H1 (cell line): ENCODE measurements around the gene EPHA6. TPM values are rescaled to one million over a fixed set of nuclear protein-coding genes. Genes with fewer than 3 reads are reported as not detected.
A peak's percentile ranks its signal among the peaks of the same experiment; 100 is the strongest.

Source experiments
- CTCF ChIA-PET: fragments of 300-600 bp; sonication (Branson Sonifier 250); formaldehyde crosslinking; loops from one replicate; lab custom pipeline; 2021; ENCODE audit not compliant: partially characterized antibody; lab: Charles Lee
- POLR2A ChIA-PET: fragments of 300-600 bp; sonication (Branson Sonifier 250); formaldehyde crosslinking; loops from one replicate; lab custom pipeline; 2021; ENCODE audit warnings: inconsistent platforms; ENCODE audit not compliant: partially characterized antibody; lab: Charles Lee
- DNase-seq, 2 experiments: peaks; one replicate each; pipeline versions ENCODE4 v3.0.0 to v3.0.0-alpha.2; 2010 to 2022; ENCODE audit warnings: low spot score in 2 of 2, low read depth in 1 of 2, mixed read lengths in 1 of 2
- FAIRE-seq: peaks from 2 replicates; lab custom pipeline; 2011; peaks lifted over from hg19 to GRCh38; lab: Jason Lieb, UNC
- H2AFZ ChIP-seq: 2 replicates; pipeline ENCODE4 v1.8.1; 2012; ENCODE audit warnings: low read length, inconsistent platforms
- H2AK5ac ChIP-seq: 2 replicates; pipeline ENCODE4 v1.6.1; 2013; ENCODE audit warnings: low read depth, low read length
- H2BK120ac ChIP-seq: replicated peaks from 2 replicates; pipeline ENCODE3; 2013; ENCODE audit warnings: low read depth, low read length, inconsistent platforms
- H2BK12ac ChIP-seq: 2 replicates; pipeline ENCODE4 v1.6.1; 2013; ENCODE audit warnings: low read depth, low read length
- H2BK15ac ChIP-seq: 2 replicates; pipeline ENCODE4 v1.6.1; 2013; ENCODE audit warnings: low read length
- H2BK20ac ChIP-seq: 2 replicates; pipeline ENCODE4 v1.6.1; 2013; ENCODE audit warnings: low read length
- H2BK5ac ChIP-seq: 2 replicates; pipeline ENCODE4 v1.6.1; 2013; ENCODE audit warnings: low read depth, low read length
- H3K14ac ChIP-seq: 2 replicates; pipeline ENCODE4 v1.6.1; 2013; ENCODE audit warnings: inconsistent platforms; ENCODE audit not compliant: insufficient read length
- H3K18ac ChIP-seq: 2 replicates; pipeline ENCODE4 v1.6.1; 2013; ENCODE audit warnings: low read length; ENCODE audit errors: extremely low read depth
- H3K23ac ChIP-seq: 2 replicates; pipeline ENCODE4 v1.6.1; 2013; ENCODE audit warnings: inconsistent platforms; ENCODE audit not compliant: insufficient read length
- H3K23me2 ChIP-seq: 2 replicates; pipeline ENCODE4 v1.6.1; 2013; ENCODE audit warnings: low read depth, low read length
- H3K27ac ChIP-seq: 2 replicates; pipeline ENCODE4 v1.6.1; 2011; ENCODE audit warnings: low read depth, low read length, inconsistent platforms
- H3K27me3 ChIP-seq, 4 experiments: replicated peaks in 1 of 4; 1 replicate in 1 of 4; 2 replicates in 3 of 4; pipeline versions ENCODE4 v1.6.1 to v1.8.1; 2011 to 2013; ENCODE audit warnings: low read length in 3 of 4, mild to moderate bottlenecking in 3 of 4, inconsistent platforms in 2 of 4, mixed read lengths in 2 of 4, moderate library complexity in 1 of 4; ENCODE audit not compliant: control insufficient read depth in 3 of 4, insufficient read depth in 3 of 4; ENCODE audit errors: extremely low read depth in 1 of 4
- H3K36me3 ChIP-seq, 4 experiments: 2 replicates each; pipeline versions ENCODE4 v1.6.1 to v1.8.1; 2011 to 2013; ENCODE audit warnings: mild to moderate bottlenecking in 4 of 4, low read length in 3 of 4, moderate library complexity in 2 of 4, control low read depth in 1 of 4, inconsistent platforms in 1 of 4; ENCODE audit not compliant: insufficient read depth in 4 of 4, control insufficient read depth in 2 of 4
- H3K4ac ChIP-seq: replicated peaks from 2 replicates; pipeline ENCODE3; 2013; ENCODE audit warnings: low read length, low read depth, mixed read lengths, inconsistent platforms; ENCODE audit not compliant: insufficient read length
- H3K4me1 ChIP-seq, 4 experiments: replicated peaks in 1 of 4; 1 replicate in 1 of 4; 2 replicates in 3 of 4; pipeline versions ENCODE4 v1.6.1 to v1.8.1; 2011 to 2013; ENCODE audit warnings: low read length in 3 of 4, inconsistent platforms in 2 of 4, mixed read lengths in 1 of 4; ENCODE audit not compliant: insufficient read depth in 4 of 4, control insufficient read depth in 3 of 4
- H3K4me2 ChIP-seq, 2 experiments: 2 replicates each; pipeline versions ENCODE4 v1.6.1 to v1.8.1; 2011 to 2013; ENCODE audit warnings: low read depth in 2 of 2, low read length in 2 of 2, control low read depth in 1 of 2, inconsistent platforms in 1 of 2, mild to moderate bottlenecking in 1 of 2; ENCODE audit not compliant: insufficient read depth in 1 of 2
- H3K4me3 ChIP-seq, 4 experiments: fragments of 200-600, 300-600 bp in 1 of 4; sonication (generic), shearing (Covaris generic), sonication (Bioruptor Twin) in 1 of 4; 2 replicates each; pipeline versions ENCODE4 v1.5.1 to v1.8.1; 2011 to 2016; ENCODE audit warnings: low read length in 4 of 4, low read depth in 3 of 4, control low read depth in 2 of 4, inconsistent platforms in 2 of 4, mild to moderate bottlenecking in 2 of 4, mixed read lengths in 1 of 4, moderate library complexity in 1 of 4; ENCODE audit not compliant: insufficient read depth in 2 of 4; ENCODE audit errors: extremely low read depth in 1 of 4
- H3K56ac ChIP-seq: replicated peaks from 2 replicates; pipeline ENCODE3; 2013; ENCODE audit warnings: low read depth, mild to moderate bottlenecking, mixed read lengths, low read length, inconsistent platforms; ENCODE audit not compliant: insufficient read length
- H3K79me1 ChIP-seq: 2 replicates; pipeline ENCODE4 v1.6.1; 2013; ENCODE audit warnings: low read depth, low read length, control low read depth
- H3K79me2 ChIP-seq, 2 experiments: 2 replicates each; pipeline versions ENCODE4 v1.6.1 to v1.8.1; 2012 to 2013; ENCODE audit warnings: low read length in 2 of 2, mild to moderate bottlenecking in 2 of 2, inconsistent platforms in 1 of 2; ENCODE audit not compliant: insufficient read depth in 2 of 2, control insufficient read depth in 1 of 2
- H3K9ac ChIP-seq, 4 experiments: replicated peaks in 1 of 4; 1 replicate in 1 of 4; 2 replicates in 3 of 4; pipeline versions ENCODE4 v1.6.1 to v1.8.1; 2011 to 2013; ENCODE audit warnings: low read depth in 3 of 4, low read length in 3 of 4, control low read depth in 2 of 4, mild to moderate bottlenecking in 2 of 4, moderate library complexity in 2 of 4, inconsistent platforms in 1 of 4; ENCODE audit errors: extremely low read depth in 1 of 4
- H3K9me3 ChIP-seq, 2 experiments: 2 replicates each; pipeline versions ENCODE4 v1.6.1 to v1.8.1; 2012 to 2013; ENCODE audit warnings: mild to moderate bottlenecking in 2 of 2, moderate library complexity in 2 of 2, control low read depth in 1 of 2, inconsistent platforms in 1 of 2, low read depth in 1 of 2, low read length in 1 of 2, mixed read lengths in 1 of 2; ENCODE audit not compliant: insufficient read depth in 2 of 2
- H4K20me1 ChIP-seq, 2 experiments: replicated peaks in 1 of 2; 2 replicates each; pipeline versions ENCODE3 to v1.8.1; 2011 to 2013; ENCODE audit warnings: inconsistent platforms in 2 of 2, low read length in 2 of 2, mild to moderate bottlenecking in 1 of 2; ENCODE audit not compliant: insufficient read depth in 2 of 2, control insufficient read depth in 1 of 2
- H4K5ac ChIP-seq: 2 replicates; pipeline ENCODE4 v1.6.1; 2013; ENCODE audit warnings: low read length, low read depth, mixed read lengths, inconsistent platforms; ENCODE audit not compliant: insufficient read length
- H4K8ac ChIP-seq: 2 replicates; pipeline ENCODE4 v1.8.0; 2013; ENCODE audit warnings: mild to moderate bottlenecking, moderate library complexity, low read length, inconsistent platforms; ENCODE audit not compliant: insufficient read depth; ENCODE audit errors: extremely low read depth
- H4K91ac ChIP-seq: replicated peaks from 2 replicates; pipeline ENCODE3; 2013; ENCODE audit warnings: low read length, mixed read lengths, inconsistent platforms; ENCODE audit not compliant: insufficient read length
- BRCA1 ChIP-seq: IDR thresholded peaks from 2 replicates; pipeline ENCODE4 v1.6.1; 2012; ENCODE audit warnings: low read depth, low read length, improper control_type of control experiment
- CEBPB ChIP-seq: IDR thresholded peaks from 2 replicates; pipeline ENCODE4 v1.6.1; 2012; ENCODE audit warnings: low read depth, low read length
- CREB1 ChIP-seq: IDR thresholded peaks from 2 replicates; pipeline ENCODE4 v1.6.1; 2012; ENCODE audit warnings: inconsistent platforms
- E2F6 ChIP-seq: IDR thresholded peaks from 2 replicates; pipeline ENCODE4 v1.6.1; 2012; ENCODE audit warnings: inconsistent platforms
- EP300 ChIP-seq, 2 experiments: IDR thresholded peaks; 1 replicate in 1 of 2; 2 replicates in 1 of 2; pipeline ENCODE4 v1.6.1; 2011 to 2012; ENCODE audit warnings: low read depth in 2 of 2, low read length in 2 of 2, mild to moderate bottlenecking in 2 of 2, borderline replicate concordance in 1 of 2, inconsistent platforms in 1 of 2, moderate library complexity in 1 of 2
- MAX ChIP-seq: IDR thresholded peaks from 2 replicates; pipeline ENCODE4 v1.6.1; 2012; ENCODE audit warnings: inconsistent platforms
- PHF8 ChIP-seq: fragments of 200-600 bp; sonication (generic); conservative IDR thresholded peaks from 2 replicates; pipeline ENCODE4 v1.7.1; 2012; ENCODE audit warnings: low read depth, mild to moderate bottlenecking, inconsistent platforms, low read length, moderate library complexity
- POLR2A ChIP-seq, 2 experiments: IDR thresholded peaks; 1 replicate in 1 of 2; 2 replicates in 1 of 2; pipeline ENCODE4 v1.6.1; 2011; ENCODE audit warnings: low read depth in 2 of 2, low read length in 2 of 2, mild to moderate bottlenecking in 2 of 2; ENCODE audit errors: control extremely low read depth in 1 of 2
- RFX5 ChIP-seq: IDR thresholded peaks from 2 replicates; pipeline ENCODE4 v1.6.1; 2011; ENCODE audit warnings: low read depth, low read length, improper control_type of control experiment, borderline replicate concordance
- SIN3A ChIP-seq, 2 experiments: IDR thresholded peaks in 1 of 2; conservative IDR thresholded peaks in 1 of 2; 2 replicates each; pipeline ENCODE4 v1.6.1; 2011 to 2012; ENCODE audit warnings: low read length in 2 of 2, improper control_type of control experiment in 1 of 2, low read depth in 1 of 2, mild to moderate bottlenecking in 1 of 2
- SIRT6 ChIP-seq: IDR thresholded peaks from one replicate; pipeline ENCODE4 v1.7.1; 2012; ENCODE audit warnings: low read length, inconsistent platforms
- SIX5 ChIP-seq: IDR thresholded peaks from 2 replicates; pipeline ENCODE4 v1.6.1; 2011; ENCODE audit warnings: mild to moderate bottlenecking, low read depth, low read length
- SP1 ChIP-seq: IDR thresholded peaks from 2 replicates; pipeline ENCODE4 v1.6.1; 2011; ENCODE audit warnings: low read depth, low read length
- TEAD4 ChIP-seq: IDR thresholded peaks from 2 replicates; pipeline ENCODE4 v1.6.1; 2012; ENCODE audit warnings: low read depth, low read length, inconsistent platforms, mixed read lengths
- WGBS, 2 experiments: shearing (Covaris generic) in 1 of 2; methylation state at CpG; one replicate each; pipeline versions ENCODE4 v1.1.6 to v1.1.7; 2013 to 2015; ENCODE audit warnings: low lambda C conversion rate in 2 of 2, mixed read lengths in 2 of 2, inconsistent platforms in 1 of 2, low coverage in 1 of 2, missing lambda C conversion rate in 1 of 2; ENCODE audit not compliant: insufficient replicate concordance in 2 of 2, insufficient coverage in 1 of 2, insufficient read length in 1 of 2; ENCODE audit errors: extremely low coverage in 1 of 2, missing lambda C conversion rate in 1 of 2; 5-methylcytosine and 5-hydroxymethylcytosine counted together
- polyA plus RNA-seq, 7 experiments: library from polyadenylated mRNA; depleted of rRNA in 3 of 7; stranded (reverse) in 5 of 7; unstranded in 2 of 7; fragments of >200 nt in 5 of 7; fragments of 200-250 nt in 2 of 7; gene quantifications; 1 replicate in 5 of 7; 2 replicates in 1 of 7; 4 replicates in 1 of 7; pipeline versions ENCODE4 v1.2.1 to v1.2.3, GENCODE V29; 2011 to 2013; ENCODE audit warnings: missing spikeins in 2 of 7, mixed read lengths in 2 of 7
- total RNA-seq: library from RNA; stranded (reverse); fragmentation: NEBNext Ultra II Directional; extraction: Animal tissue kit (Norgen Biotek cat#: 25700); gene quantifications from 2 replicates; pipeline ENCODE4 v1.2.1, GENCODE V29; 2021

EPHA6 gene
- total and polyA plus RNA-seq, 2 of the 8 experiments (the other 6 are each of a cell fraction or from before 2014, with no cell fraction given): 0.83 to 3.2 TPM

- Histone ChIP-seq H2BK15ac (no peak overlapping the region), H3K23ac (no peak overlapping the region)
- TF ChIP-seq CREB1 (no peak), POLR2A (IDR thresholded peaks at IDR 0.05; ENCODE audit: control extremely low read depth in 1 of 2, low read depth in 2 of 2, low read length in 2 of 2) (no peak), MAX (peak; percentile 78), CEBPB (0 out of 2 replicates have a peak, but pooled peaks have one; percentile 25), BRCA1 (no peak), SIN3A (conservative IDR thresholded peaks at IDR 0.05 in 1 of 2, IDR thresholded peaks at IDR 0.05 in 1 of 2; ENCODE audit: low read depth in 1 of 2, low read length in 2 of 2) (peak in 1 of 2 experiments; percentile 51; a peak in 1 of 4 replicates), SIX5 (no peak), EP300 (IDR thresholded peaks at IDR 0.05; ENCODE audit: borderline replicate concordance in 1 of 2, low read depth in 2 of 2, low read length in 2 of 2) (peak in 1 of 2 experiments; percentile 24; a peak in 1 of 3 replicates), E2F6 (peak; percentile 41; the same call in 1 of the 2 replicates), RFX5 (no peak), PHF8 (no peak), TEAD4 (peak; percentile 98), SP1 (peak; percentile 63), SIRT6 (no peak)
Measured at GRCh38 chr3:97687734-97688133, 873.3 kb downstream of the EPHA6 start.

More at GRCh38 chr3:97687734-97688133, 873.3 kb downstream of the EPHA6 start:
- POLR2A ChIA-PET: no interaction called here
- H3K4me2 ChIP-seq: peak overlapping the region in 1 of 2 experiments; percentile 5; a peak in 1 of 4 replicates
- H4K91ac ChIP-seq: no peak overlapping the region
- H3K79me1 ChIP-seq: no peaks in the 10 kb centered on the region
- no peaks in the 10 kb centered on the region for H4K20me1 ChIP-seq
- H3K9ac ChIP-seq: no peak overlapping the region
- no peak overlapping the region for H2BK20ac ChIP-seq
- no peak overlapping the region for H2AK5ac ChIP-seq
- CTCF ChIA-PET: interaction anchor here (0.6 kb wide), 1 partner anchor 656 kb away, joined by 3 read pairs; no protein-coding TSS in a partner anchor
- H3K27ac ChIP-seq: no peak overlapping the region
- peaks cover 0 to 4% (median 1%) of the 10 kb centered on the region in 4 experiments; a peak in 2 of 7 replicates for H3K4me1 ChIP-seq
- H3K4me3 ChIP-seq: no peak overlapping the region
- no peak overlapping the region for H2AFZ ChIP-seq
- H3K56ac ChIP-seq: no peak overlapping the region
- no peaks in the 10 kb centered on the region for H3K36me3 ChIP-seq
- no peak overlapping the region for H4K5ac ChIP-seq
- H3K14ac ChIP-seq: no peak overlapping the region
- H2BK12ac ChIP-seq: no peak overlapping the region
- H3K18ac ChIP-seq: no peak overlapping the region
- H4K8ac ChIP-seq: no peak overlapping the region
- H3K9me3 ChIP-seq: no peaks in the 10 kb centered on the region
- FAIRE-seq (peak; percentile 91), DNase-seq (peak; percentile 53 to 62)
- H2BK5ac ChIP-seq: no peak overlapping the region
- H3K23me2 ChIP-seq: no peaks in the 10 kb centered on the region
- H2BK120ac ChIP-seq: no peak overlapping the region
- 35% methylated on average over 2 of the region's 2 CpGs; no CpG with 5 or more reads in 1 of the 2 experiments for WGBS, 2 experiments
- no peak overlapping the region for H3K4ac ChIP-seq
- no peaks in the 10 kb centered on the region for H3K79me2 ChIP-seq
- H3K27me3 ChIP-seq: no peaks in the 10 kb centered on the region
